ENCODE results near the gene PLPP3. TPM values are rescaled to one million over a fixed set of nuclear protein-coding genes. Genes with fewer than 3 reads are reported as not detected.

The PLPP3 gene
- total RNA-seq, 2 donors from 2014 or later, result 164 to 271 TPM

DNA sequence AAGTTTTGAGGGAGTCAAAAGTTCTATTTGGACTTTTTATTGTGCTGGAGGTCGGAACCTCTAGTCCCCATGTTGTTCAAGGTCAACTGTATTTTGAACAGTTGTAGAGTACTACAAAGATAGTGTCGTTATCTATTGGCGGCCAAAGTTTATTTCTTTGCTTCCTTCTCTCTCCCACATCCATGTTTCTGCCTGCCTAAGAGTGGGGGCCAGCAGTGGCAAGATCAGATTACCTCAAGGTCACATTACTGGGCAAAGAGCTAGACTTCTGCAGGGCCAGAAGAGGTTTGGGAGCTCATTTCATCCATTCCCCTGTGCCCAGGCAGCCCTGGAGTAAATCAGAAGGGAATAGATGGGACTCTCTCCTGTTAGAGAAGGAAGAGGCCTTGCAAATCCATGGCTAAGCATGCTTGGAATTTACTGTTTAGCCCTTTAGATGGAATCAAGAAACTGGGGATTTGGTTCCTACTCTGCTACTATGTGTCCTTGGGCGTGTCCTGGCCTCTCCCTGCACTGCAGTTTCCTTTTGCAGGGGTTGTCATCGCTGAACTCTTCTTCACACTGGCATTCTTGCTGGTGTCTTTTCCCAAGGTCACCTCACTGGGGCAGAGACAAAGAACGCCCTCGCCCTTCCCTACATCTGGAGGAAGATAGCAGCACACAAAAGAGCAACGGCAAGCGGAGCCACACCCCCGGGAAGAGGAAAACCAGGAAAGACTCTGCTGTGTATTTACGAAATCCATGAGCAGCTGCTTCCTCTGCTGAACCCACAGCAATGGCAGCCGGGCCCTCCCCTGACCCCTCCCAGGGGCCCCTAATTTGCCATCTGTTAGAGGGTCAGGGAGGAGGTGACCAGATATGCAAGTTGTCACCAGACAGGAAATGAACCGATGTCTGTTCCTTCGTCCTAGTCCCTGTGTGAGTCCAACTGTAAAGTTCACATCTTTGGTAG lies 73.3 kb downstream of the PLPP3 start:
- H3K27ac ChIP-seq, result no peak overlapping the region
- H3K4me1 ChIP-seq (ENCODE audit: control insufficient read depth in 1 of 2, low read depth in 2 of 2), result peaks cover 0 to 9% of the 10 kb centered on the region in 2 donors
- TF ChIP-seq, protein P1, sequence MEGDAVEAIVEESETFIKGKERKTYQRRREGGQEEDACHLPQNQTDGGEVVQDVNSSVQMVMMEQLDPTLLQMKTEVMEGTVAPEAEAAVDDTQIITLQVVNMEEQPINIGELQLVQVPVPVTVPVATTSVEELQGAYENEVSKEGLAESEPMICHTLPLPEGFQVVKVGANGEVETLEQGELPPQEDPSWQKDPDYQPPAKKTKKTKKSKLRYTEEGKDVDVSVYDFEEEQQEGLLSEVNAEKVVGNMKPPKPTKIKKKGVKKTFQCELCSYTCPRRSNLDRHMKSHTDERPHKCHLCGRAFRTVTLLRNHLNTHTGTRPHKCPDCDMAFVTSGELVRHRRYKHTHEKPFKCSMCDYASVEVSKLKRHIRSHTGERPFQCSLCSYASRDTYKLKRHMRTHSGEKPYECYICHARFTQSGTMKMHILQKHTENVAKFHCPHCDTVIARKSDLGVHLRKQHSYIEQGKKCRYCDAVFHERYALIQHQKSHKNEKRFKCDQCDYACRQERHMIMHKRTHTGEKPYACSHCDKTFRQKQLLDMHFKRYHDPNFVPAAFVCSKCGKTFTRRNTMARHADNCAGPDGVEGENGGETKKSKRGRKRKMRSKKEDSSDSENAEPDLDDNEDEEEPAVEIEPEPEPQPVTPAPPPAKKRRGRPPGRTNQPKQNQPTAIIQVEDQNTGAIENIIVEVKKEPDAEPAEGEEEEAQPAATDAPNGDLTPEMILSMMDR (IDR thresholded peaks at IDR 0.05), result no peak
- DNase-seq (ENCODE audit: low spot score) (no peak), ATAC-seq (ENCODE audit: insufficient number of reproducible peaks, low FRiP score, low read depth) (no peak)
- no peak overlapping the region for H3K4me3 ChIP-seq
- H3K9me3 ChIP-seq, result no peaks in the 10 kb centered on the region
- H3K27me3 ChIP-seq (replicated peaks; ENCODE audit: insufficient read depth), result no peaks in the 10 kb centered on the region
- H3K36me3 ChIP-seq, result peaks cover 35% of the 10 kb centered on the region

DNA sequence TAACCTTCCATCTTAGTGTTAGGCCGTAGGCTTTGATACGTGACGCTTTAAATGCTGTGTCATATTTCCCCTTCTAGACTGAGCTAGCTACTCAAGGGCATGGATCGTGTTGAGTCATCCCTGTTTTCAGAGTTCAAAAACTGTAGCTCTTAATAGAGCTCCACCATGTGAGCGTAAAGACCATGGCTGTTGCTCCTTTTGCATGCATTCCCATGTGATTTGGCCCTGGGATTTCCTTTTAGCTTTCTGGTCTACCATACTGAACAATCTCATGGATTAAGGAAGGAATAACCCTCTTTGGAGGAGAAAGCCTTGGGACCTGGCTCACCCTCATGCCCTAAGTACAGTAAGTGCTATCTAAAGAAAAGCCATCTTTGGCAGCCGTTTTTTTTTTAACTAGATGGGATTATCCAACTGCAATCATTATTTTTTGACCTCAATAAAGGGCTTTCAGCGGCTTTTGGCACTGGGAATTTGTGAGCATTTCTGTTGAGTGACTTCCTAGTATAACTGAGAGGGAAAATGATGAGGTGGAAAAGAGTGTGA lies 76.6 kb downstream of the PLPP3 start:
- Histone ChIP-seq H3K36me3 (peaks cover 24% of the 10 kb centered on the region), H3K4me1 (ENCODE audit: control insufficient read depth in 1 of 2, low read depth in 2 of 2) (no peaks in the 10 kb centered on the region)
- TF ChIP-seq, protein P1 (IDR thresholded peaks at IDR 0.05), result no peak

DNA sequence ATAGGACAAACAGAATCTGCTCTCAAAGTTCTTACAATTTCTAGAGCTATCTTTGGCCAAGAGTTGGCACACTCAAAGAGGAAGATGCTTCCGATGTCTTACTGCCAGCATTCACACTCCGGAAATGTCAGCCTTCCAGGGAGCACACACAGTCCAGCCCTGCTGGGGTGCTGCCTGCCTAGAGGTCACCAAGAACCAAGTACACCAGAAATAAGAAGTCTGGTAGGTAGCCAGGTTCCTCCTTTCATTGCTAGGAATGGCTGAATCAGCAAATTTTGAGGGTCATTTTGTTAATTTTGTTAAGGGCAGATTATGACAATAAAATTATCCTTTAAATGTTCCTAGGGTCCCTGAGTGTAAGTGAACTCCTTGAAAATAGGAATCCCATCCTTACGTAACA lies 77.5 kb downstream of the PLPP3 start:
- no peaks in the 10 kb centered on the region for H3K9me3 ChIP-seq
- no peak for DNase-seq (ENCODE audit: low spot score)
- H3K27ac ChIP-seq, result no peak overlapping the region
- TF ChIP-seq, protein P1 (IDR thresholded peaks at IDR 0.05), result no peak
- no peak overlapping the region for H3K4me3 ChIP-seq
- ATAC-seq (ENCODE audit: insufficient number of reproducible peaks, low FRiP score, low read depth), result no peak
- no peaks in the 10 kb centered on the region for H3K4me1 ChIP-seq (ENCODE audit: control insufficient read depth in 1 of 2, low read depth in 2 of 2)
- H3K36me3 ChIP-seq, result peaks cover 17% of the 10 kb centered on the region
- H3K27me3 ChIP-seq (replicated peaks; ENCODE audit: insufficient read depth), result no peaks in the 10 kb centered on the region

More for the DNA sequence above, 76.6 kb downstream of the PLPP3 start:
- Histone ChIP-seq H3K4me3 (no peak overlapping the region), H3K27ac (no peak overlapping the region), H3K27me3 (replicated peaks; ENCODE audit: insufficient read depth) (no peaks in the 10 kb centered on the region), H3K9me3 (no peaks in the 10 kb centered on the region)
- ATAC-seq (ENCODE audit: insufficient number of reproducible peaks, low FRiP score, low read depth), result no peak
- DNase-seq (ENCODE audit: low spot score), result no peak

DNA sequence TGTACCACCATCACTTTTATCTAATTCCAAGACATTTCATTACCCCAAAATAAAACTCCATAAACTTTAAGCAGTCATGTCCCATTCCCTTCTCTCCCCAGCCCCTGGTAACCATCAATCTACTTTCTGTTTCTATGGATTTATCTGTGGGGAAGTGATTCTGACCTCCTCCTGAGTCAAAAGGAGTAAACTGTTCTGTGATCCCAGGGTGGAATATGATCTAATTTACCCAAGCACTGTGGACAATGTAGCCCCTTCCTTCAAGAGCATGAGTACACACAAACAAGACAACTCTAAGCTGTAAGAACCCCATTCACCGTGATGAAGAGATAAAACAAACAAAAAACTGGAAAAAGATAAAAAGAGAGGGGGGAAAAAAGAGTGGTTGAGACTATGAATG lies 77.9 kb downstream of the PLPP3 start:
- DNase-seq (ENCODE audit: low spot score) (no peak), ATAC-seq (ENCODE audit: insufficient number of reproducible peaks, low FRiP score, low read depth) (no peak)
- no peaks in the 10 kb centered on the region for H3K27me3 ChIP-seq (replicated peaks; ENCODE audit: insufficient read depth)
- H3K4me3 ChIP-seq, result no peak overlapping the region
- H3K9me3 ChIP-seq, result no peaks in the 10 kb centered on the region
- no peak overlapping the region for H3K27ac ChIP-seq
- TF ChIP-seq, protein P1 (IDR thresholded peaks at IDR 0.05), result no peak
- H3K36me3 ChIP-seq, result peaks cover 20% of the 10 kb centered on the region
- no peaks in the 10 kb centered on the region for H3K4me1 ChIP-seq (ENCODE audit: control insufficient read depth in 1 of 2, low read depth in 2 of 2)

Measured in thoracic aorta (tissue), 2 donors.